ENCODE results near the gene PPIL6. TPM values are rescaled to one million over a fixed set of nuclear protein-coding genes. Genes with fewer than 3 reads are reported as not detected.

PPIL6 gene
- total RNA-seq, 1 experiment from 2014 or later = 3.9 TPM

DNA sequence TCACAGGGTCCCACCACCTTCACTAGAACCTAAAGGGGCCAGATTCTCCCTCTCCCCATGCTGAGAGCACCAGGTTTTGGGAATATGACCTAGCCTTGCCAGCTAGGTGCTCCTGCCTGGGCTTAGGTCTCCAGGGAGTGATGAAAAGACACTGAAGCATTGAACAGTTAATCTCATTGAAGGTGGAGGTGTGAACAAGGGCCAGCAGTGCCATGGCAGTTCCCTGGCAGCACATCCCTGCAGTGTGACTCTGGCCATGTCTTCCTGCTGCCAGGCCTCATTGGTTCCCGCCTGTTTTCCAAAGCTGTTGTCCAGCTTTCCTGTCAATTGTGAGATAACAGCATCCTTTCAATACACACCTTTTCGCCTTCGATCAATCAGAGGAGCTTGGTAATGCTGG lies 10.9 kb downstream of the PPIL6 start:
- no peaks in the 10 kb centered on the region for H3K9me3 Mint-ChIP-seq (ENCODE audit: unreplicated experiment)
- DNase-seq (ENCODE audit: unreplicated experiment) = no peak
- peaks cover 12% of the 10 kb centered on the region for H3K4me1 Mint-ChIP-seq (ENCODE audit: insufficient read depth, unreplicated experiment)
- POLR2A ChIA-PET = interaction anchor here (0.9 to 1.1 kb wide), 2 partner anchors 11 to 37 kb away, joined by 3 to 6 read pairs; partner anchors contain the start of genes PPIL6 and SMPD2
- H3K27ac Mint-ChIP-seq (ENCODE audit: low read depth, unreplicated experiment) = no peak overlapping the region
- H3K27me3 Mint-ChIP-seq (ENCODE audit: insufficient read depth, unreplicated experiment) = no peaks in the 10 kb centered on the region
- CTCF ChIA-PET = interaction anchor here (0.6 to 0.8 kb wide), 3 partner anchors 34 to 718 kb away, joined by 3 to 4 read pairs (median 3); no protein-coding TSS in a partner anchor
- BruUV-seq (replicated peaks) = no TSS peak
- TF ChIP-seq CTCF (IDR thresholded peaks at IDR 0.05; ENCODE audit: unreplicated experiment) = no peak
- intact Hi-C loops (cut with micrococcal nuclease) = no loop called here
- no peak overlapping the region for H3K4me3 Mint-ChIP-seq (ENCODE audit: unreplicated experiment)
- no peaks in the 10 kb centered on the region for H3K36me3 Mint-ChIP-seq (ENCODE audit: insufficient read depth, unreplicated experiment)

DNA sequence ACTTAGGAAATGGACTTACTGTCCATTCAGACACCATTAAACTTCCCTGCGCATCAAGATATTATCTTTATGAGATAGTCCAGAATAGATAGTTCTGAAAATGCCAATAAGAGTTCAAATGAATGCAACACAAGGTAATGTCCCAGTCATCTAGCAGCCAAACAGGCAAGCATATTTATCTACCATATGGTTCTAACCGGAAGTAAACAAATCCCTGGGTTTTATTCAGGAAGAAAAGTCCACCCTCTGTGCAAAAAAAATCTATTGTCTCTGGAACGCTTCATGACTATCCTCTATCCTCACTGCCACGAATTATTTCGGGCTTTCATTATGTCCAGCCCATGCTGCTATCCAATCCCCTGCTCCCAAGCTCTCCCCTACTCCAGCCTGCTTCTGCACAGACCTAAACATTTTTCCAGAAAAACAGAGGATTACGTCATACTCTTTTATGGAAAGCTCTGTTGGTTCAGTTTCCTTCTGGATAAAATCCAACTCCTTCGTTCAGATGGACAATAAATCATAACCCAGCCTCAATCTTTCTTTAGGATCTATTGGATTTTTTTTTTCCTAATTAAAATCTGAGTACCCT lies 11.4 kb downstream of the PPIL6 start:
- CTCF ChIA-PET = interaction anchor here (0.6 to 0.7 kb wide), 2 partner anchors 33 to 717 kb away, joined by 3 to 4 read pairs; no protein-coding TSS in a partner anchor
- Mint-ChIP-seq H3K9me3 (ENCODE audit: unreplicated experiment) (no peaks in the 10 kb centered on the region), H3K4me3 (ENCODE audit: unreplicated experiment) (no peak overlapping the region), H3K27me3 (ENCODE audit: insufficient read depth, unreplicated experiment) (no peaks in the 10 kb centered on the region), H3K27ac (ENCODE audit: low read depth, unreplicated experiment) (no peak overlapping the region), H3K4me1 (ENCODE audit: insufficient read depth, unreplicated experiment) (peaks cover 12% of the 10 kb centered on the region), H3K36me3 (ENCODE audit: insufficient read depth, unreplicated experiment) (no peaks in the 10 kb centered on the region)
- DNase-seq (ENCODE audit: unreplicated experiment) = peak; percentile 32
- POLR2A ChIA-PET = interaction anchor here (0.6 to 1.1 kb wide), 3 partner anchors 11 to 40 kb away, joined by 3 to 6 read pairs (median 4); partner anchors contain the start of genes PPIL6 and SMPD2
- no TSS peak for BruUV-seq (replicated peaks)
- no peak for TF ChIP-seq CTCF (IDR thresholded peaks at IDR 0.05; ENCODE audit: unreplicated experiment)
- intact Hi-C loops (cut with micrococcal nuclease) = no loop called here

DNA sequence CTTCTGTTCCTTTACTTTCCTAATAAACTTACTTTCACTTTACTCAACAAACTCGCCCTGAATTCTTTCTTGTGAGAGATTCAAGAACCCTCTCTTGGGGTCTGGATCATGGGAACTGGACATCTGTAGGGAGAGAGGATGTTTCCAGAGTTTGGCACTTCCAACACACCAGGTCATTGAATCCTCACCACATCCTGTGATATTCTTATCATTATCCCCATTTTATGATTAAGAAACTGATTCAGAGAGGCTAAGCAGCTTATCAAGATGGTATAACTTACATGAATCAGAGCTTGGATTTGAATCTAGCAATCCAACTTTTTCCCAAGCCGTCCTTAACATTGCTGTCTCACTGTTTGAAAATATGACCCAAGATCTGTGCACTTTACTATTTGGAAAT lies 15.5 kb downstream of the PPIL6 start:
- ChIA-PET POLR2A (no interaction called here), CTCF (interaction anchor here (0.8 to 1.0 kb wide), 3 partner anchors 10 to 641 kb away, joined by 3 read pairs; no protein-coding TSS in a partner anchor)
- no peak for DNase-seq (ENCODE audit: unreplicated experiment)

DNA sequence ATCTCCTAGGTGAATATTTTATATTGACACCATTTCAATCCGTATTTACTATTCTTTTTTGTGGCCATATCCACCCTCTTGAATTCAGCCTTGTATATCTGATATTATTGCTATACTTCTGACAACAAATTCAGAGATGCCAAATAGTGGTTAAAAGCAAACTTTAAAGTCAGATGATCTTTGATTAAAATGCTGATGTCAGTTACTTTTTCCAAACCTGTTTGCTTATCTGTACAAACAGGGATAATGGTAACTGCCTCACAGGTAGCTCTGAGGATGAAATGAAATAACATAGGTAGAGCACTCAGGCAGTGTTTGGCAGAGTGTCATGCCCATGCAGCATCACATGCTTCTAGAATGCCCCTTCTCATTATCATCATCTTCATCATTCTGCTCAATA lies 19.2 kb downstream of the PPIL6 start:
- H3K9me3 Mint-ChIP-seq (ENCODE audit: unreplicated experiment) = no peaks in the 10 kb centered on the region
- BruUV-seq (replicated peaks) = no TSS peak
- DNase-seq (ENCODE audit: unreplicated experiment) = no peak

More for the DNA sequence above, 15.5 kb downstream of the PPIL6 start:
- intact Hi-C loops (cut with micrococcal nuclease) = no loop called here
- H3K4me1 Mint-ChIP-seq (ENCODE audit: insufficient read depth, unreplicated experiment) = peaks cover 12% of the 10 kb centered on the region
- TF ChIP-seq CTCF (IDR thresholded peaks at IDR 0.05; ENCODE audit: unreplicated experiment) = no peak
- H3K27ac Mint-ChIP-seq (ENCODE audit: low read depth, unreplicated experiment) = no peak overlapping the region
- H3K9me3 Mint-ChIP-seq (ENCODE audit: unreplicated experiment) = no peaks in the 10 kb centered on the region
- no peaks in the 10 kb centered on the region for H3K36me3 Mint-ChIP-seq (ENCODE audit: insufficient read depth, unreplicated experiment)
- H3K4me3 Mint-ChIP-seq (ENCODE audit: unreplicated experiment) = no peak overlapping the region
- BruUV-seq (replicated peaks) = no TSS peak
- no peaks in the 10 kb centered on the region for H3K27me3 Mint-ChIP-seq (ENCODE audit: insufficient read depth, unreplicated experiment)

More for the DNA sequence above, 19.2 kb downstream of the PPIL6 start:
- Mint-ChIP-seq H3K4me3 (ENCODE audit: unreplicated experiment) (no peak overlapping the region), H3K27ac (ENCODE audit: low read depth, unreplicated experiment) (no peak overlapping the region), H3K36me3 (ENCODE audit: insufficient read depth, unreplicated experiment) (no peaks in the 10 kb centered on the region), H3K27me3 (ENCODE audit: insufficient read depth, unreplicated experiment) (no peaks in the 10 kb centered on the region), H3K4me1 (ENCODE audit: insufficient read depth, unreplicated experiment) (peaks cover 6% of the 10 kb centered on the region)
- ChIA-PET POLR2A (interaction anchor here (0.9 kb wide), 1 partner anchor 18 kb away, joined by 3 read pairs; no protein-coding TSS in a partner anchor), CTCF (interaction anchor here (0.5 kb wide), 1 partner anchor 1455 kb away, joined by 3 read pairs; no protein-coding TSS in a partner anchor)
- intact Hi-C loops (cut with micrococcal nuclease) = no loop called here
- TF ChIP-seq CTCF (IDR thresholded peaks at IDR 0.05; ENCODE audit: unreplicated experiment) = no peak

Measured in MCF 10A (cell line).